Measurements from ENCODE around the gene FOXP1.

Gene FOXP1

GRCh38 chr3:71330909-71331308 is 252.6 kb downstream of the FOXP1 start:
- Histone ChIP-seq H3K4me2 (ENCODE audit: low read depth, low read length, poor library complexity, severe bottlenecking) (no peak overlapping the region), H3K27ac (ENCODE audit: low read depth, low read length) (no peak overlapping the region), H3K36me3 (ENCODE audit: low read length) (no peaks in the 10 kb centered on the region), H3K4me3 (ENCODE audit: insufficient read depth, low read length, poor library complexity, severe bottlenecking) (no peak overlapping the region), H3F3A (ENCODE audit: insufficient read depth) (no peaks in the 10 kb centered on the region), H3K27me3 (ENCODE audit: low read length) (no peaks in the 10 kb centered on the region), H3K9me2 (replicated peaks; ENCODE audit: insufficient read depth, low read length) (no peaks in the 10 kb centered on the region), H3K9ac (ENCODE audit: low read length) (no peak overlapping the region), H2AFZ (ENCODE audit: low read depth, low read length, severe bottlenecking) (no peak overlapping the region), H3K9me3 (ENCODE audit: insufficient read depth, low read length) (no peaks in the 10 kb centered on the region), H3K79me2 (ENCODE audit: insufficient read depth, low read length) (no peaks in the 10 kb centered on the region), H4K20me1 (ENCODE audit: low read depth, low read length) (no peaks in the 10 kb centered on the region)
- TF ChIP-seq, protein P1, sequence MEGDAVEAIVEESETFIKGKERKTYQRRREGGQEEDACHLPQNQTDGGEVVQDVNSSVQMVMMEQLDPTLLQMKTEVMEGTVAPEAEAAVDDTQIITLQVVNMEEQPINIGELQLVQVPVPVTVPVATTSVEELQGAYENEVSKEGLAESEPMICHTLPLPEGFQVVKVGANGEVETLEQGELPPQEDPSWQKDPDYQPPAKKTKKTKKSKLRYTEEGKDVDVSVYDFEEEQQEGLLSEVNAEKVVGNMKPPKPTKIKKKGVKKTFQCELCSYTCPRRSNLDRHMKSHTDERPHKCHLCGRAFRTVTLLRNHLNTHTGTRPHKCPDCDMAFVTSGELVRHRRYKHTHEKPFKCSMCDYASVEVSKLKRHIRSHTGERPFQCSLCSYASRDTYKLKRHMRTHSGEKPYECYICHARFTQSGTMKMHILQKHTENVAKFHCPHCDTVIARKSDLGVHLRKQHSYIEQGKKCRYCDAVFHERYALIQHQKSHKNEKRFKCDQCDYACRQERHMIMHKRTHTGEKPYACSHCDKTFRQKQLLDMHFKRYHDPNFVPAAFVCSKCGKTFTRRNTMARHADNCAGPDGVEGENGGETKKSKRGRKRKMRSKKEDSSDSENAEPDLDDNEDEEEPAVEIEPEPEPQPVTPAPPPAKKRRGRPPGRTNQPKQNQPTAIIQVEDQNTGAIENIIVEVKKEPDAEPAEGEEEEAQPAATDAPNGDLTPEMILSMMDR (IDR thresholded peaks at IDR 0.05; ENCODE audit: insufficient read depth, low read length, poor library complexity, severe bottlenecking) = no peak
- no peak for TF ChIP-seq EZH2phosphoT487 (conservative IDR thresholded peaks at IDR 0.05; ENCODE audit: low read length)

- H3K9ac ChIP-seq (ENCODE audit: low read length) = no peak overlapping the region
- H3K79me2 ChIP-seq (ENCODE audit: insufficient read depth, low read length) = no peaks in the 10 kb centered on the region
- H4K20me1 ChIP-seq (ENCODE audit: low read depth, low read length) = no peaks in the 10 kb centered on the region
- no peaks in the 10 kb centered on the region for H3K36me3 ChIP-seq (ENCODE audit: low read length)
- H3K9me2 ChIP-seq (replicated peaks; ENCODE audit: insufficient read depth, low read length) = no peaks in the 10 kb centered on the region
- H3K27me3 ChIP-seq (ENCODE audit: low read length) = no peaks in the 10 kb centered on the region
- H3K27ac ChIP-seq (ENCODE audit: low read depth, low read length) = no peak overlapping the region
- no peaks in the 10 kb centered on the region for H3F3A ChIP-seq (ENCODE audit: insufficient read depth)
- no peak overlapping the region for H3K4me3 ChIP-seq (ENCODE audit: insufficient read depth, low read length, poor library complexity, severe bottlenecking)
- H2AFZ ChIP-seq (ENCODE audit: low read depth, low read length, severe bottlenecking) = no peak overlapping the region
- TF ChIP-seq EZH2phosphoT487 (conservative IDR thresholded peaks at IDR 0.05; ENCODE audit: low read length) = no peak
- TF ChIP-seq, protein P1 (IDR thresholded peaks at IDR 0.05; ENCODE audit: insufficient read depth, low read length, poor library complexity, severe bottlenecking) = no peak
- no peaks in the 10 kb centered on the region for H3K9me3 ChIP-seq (ENCODE audit: insufficient read depth, low read length)
- no peak overlapping the region for H3K4me2 ChIP-seq (ENCODE audit: low read depth, low read length, poor library complexity, severe bottlenecking)
These were observed 253.0 kb downstream of the FOXP1 start for GRCh38 chr3:71330505-71330904.

DNA sequence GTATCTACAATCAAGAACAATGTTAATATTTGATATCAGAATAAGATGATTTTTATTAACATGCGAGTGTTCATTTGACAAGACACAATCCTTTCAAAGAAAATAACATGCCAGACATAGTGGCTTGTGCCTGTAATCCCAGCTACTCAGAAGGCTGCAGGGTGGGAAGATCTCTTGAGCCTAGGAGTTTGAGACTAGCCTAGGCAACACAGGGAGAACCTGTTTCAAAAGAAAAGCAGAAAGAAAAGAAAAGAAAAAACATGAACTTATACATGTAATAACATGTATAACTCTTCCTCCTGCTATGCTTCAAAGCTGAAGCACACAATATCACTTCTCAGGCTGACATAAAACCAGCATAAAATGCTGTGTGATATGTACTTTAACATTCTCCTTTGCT is 253.7 kb downstream of the FOXP1 start:
- Histone ChIP-seq H3K9ac (ENCODE audit: low read length) (no peak overlapping the region), H3K27ac (ENCODE audit: low read depth, low read length) (no peak overlapping the region), H3K79me2 (ENCODE audit: insufficient read depth, low read length) (no peaks in the 10 kb centered on the region), H3K9me2 (replicated peaks; ENCODE audit: insufficient read depth, low read length) (no peaks in the 10 kb centered on the region), H4K20me1 (ENCODE audit: low read depth, low read length) (no peaks in the 10 kb centered on the region), H3K4me2 (ENCODE audit: low read depth, low read length, poor library complexity, severe bottlenecking) (no peak overlapping the region), H3K9me3 (ENCODE audit: insufficient read depth, low read length) (no peaks in the 10 kb centered on the region), H3F3A (ENCODE audit: insufficient read depth) (no peaks in the 10 kb centered on the region), H3K4me3 (ENCODE audit: insufficient read depth, low read length, poor library complexity, severe bottlenecking) (no peak overlapping the region), H2AFZ (ENCODE audit: low read depth, low read length, severe bottlenecking) (no peak overlapping the region), H3K27me3 (ENCODE audit: low read length) (no peaks in the 10 kb centered on the region), H3K36me3 (ENCODE audit: low read length) (no peaks in the 10 kb centered on the region)
- no peak for TF ChIP-seq EZH2phosphoT487 (conservative IDR thresholded peaks at IDR 0.05; ENCODE audit: low read length)
- TF ChIP-seq, protein P1 (IDR thresholded peaks at IDR 0.05; ENCODE audit: insufficient read depth, low read length, poor library complexity, severe bottlenecking) = no peak

All from SU-DHL-6 (cell line).